ENCODE data around the gene TEX261.

- TF ChIP-seq CTCF (IDR thresholded peaks at IDR 0.05; ENCODE audit: insufficient read depth, low read length, poor library complexity, severe bottlenecking) (no peak), EZH2phosphoT487 (conservative IDR thresholded peaks at IDR 0.05; ENCODE audit: low read length) (no peak)
Measured at GRCh38 chr2:70966681-70967080, 28.0 kb downstream of the TEX261 start.
